Stimulated activated CD4-positive, alpha-beta T cell treated with anti-CD3 and anti-CD28 coated beads, Interleukin-15, amount 100 ng/mL, for 1 hour (primary cell): ENCODE data around the gene SEC24D.

Source experiments
- DNase-seq, 2 donors: peaks; one replicate each; pipeline ENCODE4 v3.0.0-alpha.2; 2020; ENCODE audit warnings: low read depth in 1 of 2, low spot score in 1 of 2

Gene SEC24D

DNA sequence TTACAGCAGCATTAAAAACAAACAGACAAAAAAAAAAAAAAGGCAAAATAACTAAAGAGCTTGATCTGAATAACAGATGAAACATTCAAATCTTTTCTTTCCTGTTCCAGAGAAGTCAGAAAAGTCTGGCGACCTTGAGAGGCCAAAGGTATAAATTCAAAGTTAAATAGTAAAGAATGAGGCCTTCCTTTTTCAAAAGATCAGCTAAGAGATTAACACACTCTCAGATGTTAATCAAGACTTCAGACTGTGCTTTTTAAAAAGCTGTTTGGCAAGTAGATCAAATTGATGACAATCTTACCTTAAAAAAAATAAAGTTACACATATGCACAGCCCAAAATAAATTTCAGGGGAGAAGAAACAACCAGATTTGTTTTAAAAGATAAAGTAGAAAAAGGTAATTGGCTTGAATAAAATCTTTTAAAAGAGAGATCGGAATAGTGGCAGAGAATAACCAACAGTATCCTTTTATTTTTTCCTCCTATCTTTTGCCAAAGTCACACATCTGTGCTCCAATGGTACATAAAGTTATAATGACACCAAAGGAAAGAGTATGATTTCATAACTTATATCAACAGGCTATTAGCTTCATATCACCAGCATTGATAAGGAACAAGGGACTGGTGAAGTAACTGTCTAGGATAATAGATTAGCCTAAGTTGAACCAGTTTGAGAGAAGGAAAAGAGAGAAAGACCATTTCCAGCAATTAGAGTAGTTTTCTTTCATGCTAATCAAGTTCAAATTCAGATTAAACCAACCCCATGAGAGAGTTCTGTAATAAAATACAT, 80.3 kb downstream of the SEC24D start:
- DNase-seq = no peak

DNA sequence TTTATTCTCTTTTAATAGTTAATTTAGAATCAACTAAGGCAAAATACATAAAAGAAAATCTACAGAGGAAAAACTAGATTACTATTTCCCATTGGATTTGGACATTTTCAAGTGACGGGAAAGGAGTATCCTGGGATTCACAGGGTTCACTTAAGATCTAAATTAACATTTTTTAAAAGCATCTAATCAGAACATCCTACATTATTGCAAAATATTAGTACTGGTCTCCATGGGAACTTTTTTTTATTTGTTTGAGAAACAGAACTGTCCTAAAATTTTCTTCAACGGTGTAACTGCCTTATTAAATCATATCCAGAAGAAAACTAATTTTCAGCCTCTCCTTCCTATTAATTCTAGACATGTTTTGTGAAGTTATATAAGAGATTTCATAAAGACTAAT, 81.0 kb downstream of the SEC24D start:
- DNase-seq = no peak

DNA sequence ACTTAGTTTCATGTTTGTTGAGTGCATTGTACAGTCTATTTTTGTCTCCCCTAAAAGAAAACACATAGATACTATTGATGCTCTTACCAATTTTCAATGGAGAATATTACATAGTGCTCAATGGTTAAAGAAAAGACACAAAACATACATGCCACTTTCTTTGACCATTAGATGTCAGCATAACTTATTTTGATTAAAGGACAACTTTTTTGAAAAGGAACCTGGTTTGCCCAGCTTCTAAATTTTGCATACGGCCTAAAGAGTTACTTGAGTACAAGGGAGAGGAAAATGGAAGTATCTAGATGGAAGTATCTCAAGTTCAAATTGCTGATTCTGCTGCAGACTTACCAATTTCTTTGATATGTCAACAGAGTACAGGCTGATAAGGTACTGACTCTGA, 82.2 kb downstream of the SEC24D start:
- no peak for DNase-seq

DNA sequence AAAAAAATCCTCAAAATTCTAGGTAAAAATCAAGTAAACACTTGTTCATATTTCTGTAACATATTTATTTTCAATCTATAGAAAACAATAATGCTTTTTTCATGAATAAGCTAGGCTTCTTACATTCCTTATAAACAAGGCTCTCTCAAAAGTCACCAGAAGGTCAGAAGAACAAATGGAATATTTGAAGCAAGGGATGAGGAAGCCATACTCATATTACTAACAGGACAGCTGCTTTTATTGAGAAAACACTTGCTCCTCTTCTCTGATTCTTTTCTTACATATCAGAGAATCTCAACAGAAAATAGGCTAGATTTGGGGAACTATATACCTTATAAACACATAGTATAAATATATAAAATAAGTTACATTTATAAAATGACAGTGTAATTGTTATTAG, 82.8 kb downstream of the SEC24D start:
- DNase-seq = no peak

DNA sequence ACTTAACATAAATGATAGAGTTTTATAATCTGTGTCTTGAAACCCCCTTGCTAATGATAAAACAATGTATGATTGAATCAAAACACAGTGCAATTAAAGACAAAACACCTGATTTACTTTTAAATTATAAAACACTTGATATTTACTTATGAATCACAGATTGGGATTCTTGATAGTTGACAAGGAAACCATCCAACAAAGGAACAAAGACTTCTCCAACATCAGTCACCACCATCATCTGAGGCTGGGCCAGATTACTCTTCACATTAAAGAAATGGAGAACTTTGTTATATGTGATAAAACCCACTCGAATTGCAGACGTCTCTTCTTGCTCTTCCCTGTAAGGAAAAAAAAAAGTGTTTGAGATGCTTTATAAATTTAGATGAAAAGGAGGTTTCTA, 83.4 kb downstream of the SEC24D start:
- DNase-seq = no peak

DNA sequence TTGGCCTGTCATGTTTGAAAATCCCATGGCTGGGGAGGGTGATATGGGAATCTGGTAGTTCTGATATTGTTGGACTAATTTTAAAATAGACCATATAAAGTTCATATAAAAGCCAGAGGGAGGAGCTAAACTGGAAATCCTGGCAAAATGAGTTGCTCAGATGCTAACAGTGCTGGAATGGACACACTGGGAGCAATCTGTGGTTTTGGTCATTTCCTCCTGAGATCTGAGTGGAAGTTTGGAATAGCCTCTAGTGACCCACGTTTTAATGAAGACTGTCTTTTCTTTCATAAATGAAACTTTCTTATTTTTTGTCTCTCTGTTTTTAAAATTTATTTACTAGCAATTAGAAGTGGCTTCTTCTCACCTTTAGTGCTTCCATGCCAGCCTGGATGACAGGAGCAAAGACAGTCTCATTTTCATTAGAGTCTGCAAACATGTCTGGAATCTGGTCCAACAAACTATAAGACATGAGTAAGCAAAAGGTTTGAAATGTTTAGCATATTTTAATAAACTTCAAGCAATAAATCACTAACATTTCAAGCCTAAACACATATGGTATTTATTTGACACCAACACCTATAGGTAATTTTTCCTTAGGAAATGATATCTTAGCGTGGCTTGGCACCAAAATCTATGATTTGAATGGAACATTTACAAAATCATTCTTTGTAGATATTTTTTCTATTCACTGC, 84.2 kb downstream of the SEC24D start:
- DNase-seq = no peak

DNA sequence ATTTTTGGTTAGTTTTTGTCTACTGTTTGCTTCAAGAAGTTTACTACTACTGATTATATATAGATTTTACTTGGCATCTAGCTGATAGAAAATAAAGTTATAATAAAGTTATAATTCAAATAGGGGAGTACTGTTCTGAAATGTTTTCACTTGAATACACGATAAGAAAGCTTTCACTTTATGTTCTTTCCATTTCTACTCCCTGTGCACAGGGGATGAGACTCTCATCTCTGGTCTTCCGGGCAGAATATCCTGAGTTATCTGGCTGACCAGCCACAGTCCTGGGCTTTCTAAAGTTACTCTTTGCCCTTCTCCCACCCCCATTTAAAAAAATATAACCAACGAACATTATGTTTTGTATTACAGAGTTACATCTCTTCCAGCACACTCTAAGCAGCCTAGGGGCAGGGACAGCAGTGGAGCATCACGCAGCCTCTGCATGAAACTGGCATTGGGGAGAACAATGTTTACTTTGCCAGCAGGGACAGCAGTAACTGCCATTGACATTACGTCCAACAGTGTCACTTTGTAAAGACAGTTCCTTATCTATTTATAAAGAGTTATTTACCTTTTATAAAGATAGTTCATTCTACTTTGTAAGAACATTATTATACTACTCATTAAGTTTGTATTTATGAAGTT, 86.5 kb downstream of the SEC24D start:
- no peak for DNase-seq

DNA sequence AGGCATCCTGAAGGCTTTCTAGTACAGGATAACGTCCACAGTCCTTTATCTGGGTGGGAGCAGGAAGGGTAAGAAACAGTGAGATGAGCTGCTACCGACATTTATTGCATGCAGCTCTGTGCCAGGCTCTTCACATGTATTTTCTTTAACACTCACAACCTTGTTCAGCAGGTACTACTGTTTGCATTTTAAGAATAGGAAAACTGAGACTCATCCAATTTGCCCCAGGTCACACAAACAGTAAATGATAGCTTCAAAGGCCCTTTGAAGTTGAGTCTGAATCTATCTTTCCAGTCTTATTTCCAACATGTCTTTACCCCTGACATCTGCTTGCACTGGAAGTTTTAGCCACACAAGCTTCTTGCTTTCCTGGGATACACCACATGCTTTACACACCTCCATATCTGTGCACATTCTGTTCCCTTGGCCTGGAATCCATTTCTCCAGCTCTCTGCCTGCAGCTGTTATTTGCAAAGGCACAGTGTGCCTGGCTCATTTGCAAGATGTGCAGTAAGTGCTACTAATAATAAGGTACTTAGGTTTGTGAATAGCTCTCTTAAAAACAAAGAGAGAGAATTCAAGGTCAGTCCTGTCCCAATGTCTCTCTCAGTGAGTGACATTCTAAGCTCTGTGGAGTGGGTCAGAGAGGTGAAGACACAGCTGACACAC, 89.5 kb downstream of the SEC24D start:
- DNase-seq = no peak

DNA sequence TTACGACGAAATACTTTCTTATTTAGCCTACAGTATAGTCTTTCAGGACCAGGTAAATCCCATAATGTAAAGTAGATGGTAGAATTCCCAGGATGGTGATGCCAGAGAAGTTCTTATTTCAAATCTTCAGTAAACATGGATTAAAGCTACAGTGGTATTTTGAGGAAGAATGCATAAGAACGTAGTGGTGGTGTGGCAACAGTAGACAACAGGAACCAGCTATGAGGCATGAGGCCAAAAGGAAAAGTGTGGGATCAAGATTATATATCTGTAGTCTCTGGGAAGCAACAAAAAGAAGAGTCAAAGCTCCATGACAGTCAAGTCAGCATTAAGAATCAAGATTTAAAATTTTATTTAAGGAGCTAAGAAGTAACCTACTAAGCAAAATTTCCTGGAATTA, 90.6 kb downstream of the SEC24D start:
- DNase-seq = no peak

DNA sequence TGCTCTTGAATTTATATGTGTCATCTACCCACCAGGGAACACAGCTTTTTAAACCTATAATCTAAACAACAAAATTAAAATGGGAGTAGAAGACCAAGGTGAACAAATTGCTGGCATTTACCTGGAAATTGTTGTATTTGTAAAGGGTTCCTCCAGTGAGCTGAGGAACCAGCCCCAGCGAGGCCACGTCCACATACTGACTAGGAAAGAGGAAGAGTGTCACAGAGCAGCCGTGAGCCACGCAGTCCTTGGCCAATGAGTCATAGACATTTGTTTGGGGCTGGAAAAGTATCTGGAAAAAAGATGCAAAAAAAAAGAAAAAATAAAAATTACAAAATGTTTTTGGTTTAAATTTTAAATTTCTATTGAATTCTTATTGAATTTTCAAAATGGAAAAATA, 92.1 kb downstream of the SEC24D start:
- no peak for DNase-seq

DNA sequence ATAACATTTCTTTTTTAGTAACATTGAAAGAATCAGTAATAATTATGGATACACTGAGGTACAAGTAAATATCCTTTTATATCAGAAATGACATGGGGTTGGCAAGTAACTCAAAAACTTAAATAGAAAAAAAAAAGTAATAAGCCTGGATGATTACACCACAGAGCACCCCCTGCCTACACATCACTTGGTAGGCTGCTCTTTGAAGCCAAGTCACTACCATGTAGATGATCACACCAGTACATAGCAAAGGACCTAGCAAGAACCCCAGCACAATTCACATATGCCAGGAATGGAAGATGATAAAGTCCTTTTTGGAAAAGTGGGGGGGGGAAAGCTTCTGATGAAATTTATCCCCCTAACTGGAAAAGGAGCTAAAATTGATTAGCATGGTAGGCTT, 93.9 kb downstream of the SEC24D start:
- no peak for DNase-seq

DNA sequence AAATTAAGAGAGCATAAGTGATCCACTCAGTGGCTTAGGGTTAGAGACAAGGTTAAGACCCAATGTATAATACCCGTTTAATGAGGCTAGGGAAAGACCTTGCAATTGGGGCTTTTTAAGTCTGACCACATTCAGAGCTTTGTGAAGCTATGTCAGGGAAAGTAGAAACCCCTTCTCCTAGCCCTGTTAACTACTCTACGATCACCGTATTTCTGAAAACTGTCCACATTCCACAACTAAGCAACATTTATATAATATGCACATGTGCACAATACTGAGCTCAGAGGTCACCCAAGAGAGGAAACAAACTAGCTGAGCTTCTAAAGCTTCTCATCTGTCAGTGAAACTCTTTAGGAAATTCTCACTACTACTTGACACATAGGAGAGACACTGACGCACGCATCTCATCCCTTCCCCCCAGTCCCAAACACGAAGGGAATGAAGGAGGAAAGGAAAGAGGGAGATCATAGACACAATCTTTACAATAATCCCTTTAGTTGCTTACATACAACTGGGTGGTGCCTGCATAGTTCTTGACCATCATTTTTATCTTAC, 94.5 kb downstream of the SEC24D start:
- no peak for DNase-seq

DNA sequence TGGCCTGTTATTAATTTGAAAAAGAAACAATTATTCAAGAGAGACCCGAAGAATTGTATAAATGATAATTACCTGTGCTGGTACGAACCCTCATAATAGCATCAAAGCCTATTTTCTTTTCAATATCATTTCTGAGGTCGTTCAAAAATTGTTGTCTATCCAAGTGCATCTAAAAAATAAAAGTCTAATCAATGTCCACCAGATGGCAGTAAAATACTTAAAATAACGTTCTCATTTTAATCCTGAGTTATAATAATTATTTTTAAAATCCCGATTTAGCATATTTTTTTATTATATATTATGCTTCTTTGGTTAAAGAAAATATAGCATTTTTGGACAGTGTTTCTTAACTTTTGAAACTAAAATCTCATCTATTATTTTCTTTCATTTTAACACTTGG, 95.1 kb downstream of the SEC24D start:
- DNase-seq = no peak

DNA sequence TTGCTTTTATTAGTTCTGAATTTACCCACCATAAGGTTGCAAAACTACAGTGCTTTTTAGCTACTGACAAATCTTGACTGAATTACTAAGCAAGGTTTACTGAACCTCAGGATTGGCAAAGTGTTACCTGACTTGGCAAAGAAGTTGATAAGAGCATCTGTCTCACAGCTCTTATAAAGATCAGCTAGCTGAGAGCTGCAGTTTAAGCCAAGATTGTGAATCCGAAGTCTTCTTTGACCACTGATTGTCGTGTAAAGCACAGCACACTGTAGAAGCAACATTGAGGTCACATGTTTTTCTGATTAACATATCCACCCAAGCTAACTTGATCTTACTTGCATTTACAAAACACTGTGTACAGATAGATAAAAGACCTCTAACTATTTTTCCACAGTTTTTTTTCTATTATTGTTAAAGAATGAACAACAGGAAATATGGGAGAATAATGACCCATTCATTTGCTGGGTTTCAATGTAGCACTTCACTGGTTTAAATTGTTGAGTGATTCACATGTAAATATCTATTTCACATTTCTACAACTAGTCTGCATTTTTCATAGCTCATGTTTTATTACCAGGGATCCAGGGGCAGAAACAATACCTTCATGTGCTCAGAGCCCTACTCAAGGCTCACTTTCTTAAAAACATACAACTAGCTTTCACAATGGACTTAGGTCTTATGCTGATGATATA, 96.8 kb downstream of the SEC24D start:
- no peak for DNase-seq

DNA sequence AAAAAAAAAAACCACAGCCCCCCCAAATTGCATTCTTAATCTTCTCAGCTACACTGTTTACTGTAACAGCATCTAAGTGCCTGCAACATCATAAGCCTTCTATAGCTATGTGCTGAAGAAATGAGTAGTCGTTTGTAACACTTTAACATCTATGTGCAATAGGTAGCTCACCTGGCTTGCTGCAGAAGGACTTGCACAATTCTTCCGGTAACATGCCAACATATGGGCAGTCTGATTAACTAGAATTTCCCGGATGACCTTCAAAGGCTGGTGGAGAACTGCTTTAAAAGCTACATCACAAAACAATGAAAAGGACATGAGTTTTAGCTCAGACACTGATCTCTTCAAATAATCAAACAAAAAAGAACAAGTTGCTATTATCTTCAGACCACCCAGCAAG, 97.8 kb downstream of the SEC24D start:
- DNase-seq = no peak

DNA sequence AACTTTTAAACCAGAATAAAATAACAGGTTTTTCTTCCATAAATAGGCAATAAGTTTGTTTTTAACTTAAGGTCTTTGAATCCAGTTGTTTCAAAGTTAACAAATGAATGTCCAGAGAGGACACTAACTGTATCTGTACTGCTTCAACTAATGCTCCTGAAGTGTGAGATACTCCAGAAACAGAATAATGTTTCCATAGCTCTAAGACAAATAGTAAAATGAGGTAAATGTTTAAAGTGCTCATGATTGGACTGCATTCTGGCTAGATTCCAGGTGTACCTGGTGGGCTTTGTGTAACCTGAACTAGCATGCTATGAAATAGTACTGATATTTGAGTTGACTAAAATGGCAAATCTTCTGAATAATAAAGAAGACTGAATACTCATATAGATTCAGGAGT, 99.0 kb downstream of the SEC24D start:
- DNase-seq = no peak

DNA sequence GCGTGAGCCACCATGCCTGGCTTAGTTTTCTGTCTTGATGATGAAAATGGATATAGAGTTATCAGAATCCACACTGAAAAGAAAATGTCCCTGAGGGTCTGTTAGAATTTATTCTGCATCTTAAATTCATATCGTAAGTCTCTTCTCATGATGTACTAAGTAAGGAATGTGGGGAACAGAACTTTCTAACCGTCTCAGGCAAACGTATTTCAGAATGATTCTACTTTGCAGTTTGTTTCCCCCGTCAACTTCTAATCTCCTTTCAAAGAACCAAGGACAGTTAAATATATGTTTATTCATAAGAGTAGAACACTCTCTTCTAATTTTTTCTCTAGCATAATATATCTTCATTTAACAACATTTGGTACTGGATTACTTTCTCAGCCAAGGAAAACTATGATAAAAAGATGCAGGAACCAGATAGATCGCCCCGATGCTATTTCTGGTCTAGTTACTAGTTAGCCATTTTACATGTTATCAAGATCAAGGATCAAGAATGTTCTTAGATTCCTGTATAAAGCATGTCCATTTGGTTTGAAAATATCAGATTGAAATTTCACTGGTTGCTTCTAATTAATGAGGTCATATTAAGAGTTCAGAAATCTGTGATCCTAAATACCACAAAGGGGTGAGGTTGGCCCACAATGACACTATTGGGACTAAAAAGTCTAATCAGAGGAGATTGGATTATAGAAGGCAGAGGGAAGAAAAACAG, 101.3 kb downstream of the SEC24D start:
- no peak for DNase-seq

DNA sequence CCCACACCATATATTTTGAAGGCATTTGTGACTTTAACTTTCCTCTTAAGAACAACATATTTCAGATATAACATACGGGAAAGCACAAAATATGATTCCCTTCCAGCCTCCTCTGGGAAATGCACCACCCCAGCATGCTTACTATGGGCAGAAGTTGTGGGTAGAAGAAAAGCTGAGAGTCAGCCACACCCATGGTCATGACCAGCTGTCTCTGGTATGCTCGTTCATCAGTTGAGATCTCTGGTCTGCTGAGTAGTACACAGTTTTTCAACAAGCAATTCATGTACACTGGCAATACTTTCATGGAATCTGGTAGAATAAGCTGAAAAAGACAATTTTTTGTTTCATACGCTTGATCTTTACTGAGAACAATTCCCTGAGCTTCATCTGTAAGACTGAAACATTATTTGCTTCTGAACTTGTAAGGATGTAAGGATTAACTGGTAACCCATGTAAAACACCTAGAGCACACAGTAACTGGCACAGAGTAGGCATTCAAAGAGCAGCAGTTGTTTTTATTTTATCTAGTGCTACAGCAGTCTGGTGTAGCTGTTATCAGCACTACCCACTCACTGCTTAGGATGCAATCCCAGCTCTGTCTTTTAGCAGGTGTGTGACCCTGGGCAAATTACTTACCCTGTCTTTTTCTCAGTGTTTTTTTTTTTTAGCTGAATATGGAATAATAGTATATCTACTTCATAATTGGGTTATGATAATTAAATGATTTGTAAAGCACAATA, 103.2 kb downstream of the SEC24D start:
- DNase-seq = no peak

DNA sequence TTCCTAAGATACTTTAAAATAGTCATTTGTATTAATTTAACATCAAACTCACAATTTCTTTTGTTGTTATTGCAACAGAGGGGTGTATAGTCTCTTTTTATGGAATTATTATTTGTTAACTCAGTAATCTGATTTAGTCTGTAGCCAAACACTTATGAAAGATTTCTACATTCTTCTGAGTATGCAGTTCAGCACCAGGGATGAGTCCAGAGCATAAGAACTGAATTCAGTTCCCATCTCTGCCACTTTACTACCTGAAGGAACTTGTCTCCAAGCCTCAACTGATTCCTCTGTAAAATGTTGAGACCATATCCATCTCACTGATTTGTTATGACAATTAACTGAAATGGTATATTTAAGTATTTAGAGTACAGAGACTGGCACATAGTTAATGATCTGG, 105.2 kb downstream of the SEC24D start:
- no peak for DNase-seq
